Measurements from ENCODE around the gene ART5. TPM values are rescaled to one million over a fixed set of nuclear protein-coding genes. Genes with fewer than 3 reads are reported as not detected.

Gene ART5
- total RNA-seq, 6 donors from 2014 or later, result 0.49 to 3.6 (median 1.3) TPM; not detected in 2

- TF ChIP-seq CTCF (IDR thresholded peaks at IDR 0.05) (no peak), POLR2A (IDR thresholded peaks at IDR 0.05) (no peak), POLR2AphosphoS5 (IDR thresholded peaks at IDR 0.05) (no peak), EP300 (IDR thresholded peaks at IDR 0.05) (no peak)
- no peak within 1 kb of the TSS for H3K27ac ChIP-seq
- 71 to 85% methylated on average over 8 to 9 of the region's 9 CpGs for WGBS, 2 donors
- ATAC-seq (ENCODE audit: low FRiP score in 2 of 2), result peak in 1 of 2 donors; percentile 2
- no peaks in the 10 kb centered on the region for H3K4me1 ChIP-seq
- peaks cover 28 to 100% (median 66%) of the 10 kb centered on the region in 4 donors for H3K36me3 ChIP-seq
- DNase-seq, result no peak
- H3K4me3 ChIP-seq, result no peak within 1 kb of the TSS
- H3K27me3 ChIP-seq, result no peaks in the 10 kb centered on the region
- H3K9me3 ChIP-seq, result no peaks in the 10 kb centered on the region
Measured at GRCh38 chr11:3671334-3672254, 29.8 kb upstream of the ART5 start, which contains the start of gene CHRNA10. CHRNA10 (minus strand) TSS chr11:3671384; CDS start chr11:3671312, 72 bp downstream.

GRCh38 chr11:3669742-3670183, 28.0 kb upstream of the ART5 start:
- Histone ChIP-seq H3K4me1 (no peaks in the 10 kb centered on the region), H3K36me3 (peaks cover 11 to 100% (median 57%) of the 10 kb centered on the region in 4 donors)
- ATAC-seq (ENCODE audit: low FRiP score in 2 of 2), result no peak

GRCh38 chr11:3669128-3669527, 27.3 kb upstream of the ART5 start:
- 93 to 99% methylated on average over 3 to 7 of the region's 7 CpGs for WGBS, 2 donors
- Histone ChIP-seq H3K27me3 (no peaks in the 10 kb centered on the region), H3K36me3 (peaks cover 6 to 98% (median 54%) of the 10 kb centered on the region in 4 donors), H3K4me3 (no peak overlapping the region), H3K9me3 (no peaks in the 10 kb centered on the region), H3K4me1 (no peaks in the 10 kb centered on the region), H3K27ac (no peak overlapping the region)
- no peak for ATAC-seq (ENCODE audit: low FRiP score in 2 of 2)
- DNase-seq, result no peak
- TF ChIP-seq EP300 (IDR thresholded peaks at IDR 0.05) (no peak), POLR2AphosphoS5 (IDR thresholded peaks at IDR 0.05) (no peak), CTCF (IDR thresholded peaks at IDR 0.05) (no peak), POLR2A (IDR thresholded peaks at IDR 0.05) (no peak)

More at GRCh38 chr11:3669742-3670183, 28.0 kb upstream of the ART5 start:
- no peaks in the 10 kb centered on the region for H3K27me3 ChIP-seq
- H3K4me3 ChIP-seq, result no peak overlapping the region
- no peak overlapping the region for H3K27ac ChIP-seq
- no peaks in the 10 kb centered on the region for H3K9me3 ChIP-seq
- no peak for DNase-seq
- 93 to 100% methylated on average over 3 to 5 of the region's 5 CpGs for WGBS, 2 donors
- TF ChIP-seq POLR2A (IDR thresholded peaks at IDR 0.05) (no peak), POLR2AphosphoS5 (IDR thresholded peaks at IDR 0.05) (no peak), EP300 (IDR thresholded peaks at IDR 0.05) (no peak), CTCF (IDR thresholded peaks at IDR 0.05) (no peak)

- no peak overlapping the region for H3K4me3 ChIP-seq
- ATAC-seq (ENCODE audit: low FRiP score in 2 of 2), result no peak
- no peaks in the 10 kb centered on the region for H3K9me3 ChIP-seq
- no peaks in the 10 kb centered on the region for H3K4me1 ChIP-seq
- 97 to 98% methylated on average over 75 to 89 of the region's 89 CpGs for WGBS, 2 donors
- H3K36me3 ChIP-seq, result peaks cover 0 to 81% (median 43%) of the 10 kb centered on the region in 4 donors
- DNase-seq, result peak in 1 of 2 donors; percentile 83
- H3K27ac ChIP-seq, result no peak overlapping the region
- H3K27me3 ChIP-seq, result no peaks in the 10 kb centered on the region
- TF ChIP-seq EP300 (IDR thresholded peaks at IDR 0.05) (no peak), POLR2A (IDR thresholded peaks at IDR 0.05) (no peak), POLR2AphosphoS5 (IDR thresholded peaks at IDR 0.05) (no peak), CTCF (IDR thresholded peaks at IDR 0.05) (no peak)
Measured at GRCh38 chr11:3667149-3668035, 25.6 kb upstream of the ART5 start.

All from upper lobe of left lung (tissue), 6 donors.